ENCODE measurements around the gene SYNPO. TPM values are rescaled to one million over a fixed set of nuclear protein-coding genes. Genes with fewer than 3 reads are reported as not detected.

The SYNPO gene, protein sequence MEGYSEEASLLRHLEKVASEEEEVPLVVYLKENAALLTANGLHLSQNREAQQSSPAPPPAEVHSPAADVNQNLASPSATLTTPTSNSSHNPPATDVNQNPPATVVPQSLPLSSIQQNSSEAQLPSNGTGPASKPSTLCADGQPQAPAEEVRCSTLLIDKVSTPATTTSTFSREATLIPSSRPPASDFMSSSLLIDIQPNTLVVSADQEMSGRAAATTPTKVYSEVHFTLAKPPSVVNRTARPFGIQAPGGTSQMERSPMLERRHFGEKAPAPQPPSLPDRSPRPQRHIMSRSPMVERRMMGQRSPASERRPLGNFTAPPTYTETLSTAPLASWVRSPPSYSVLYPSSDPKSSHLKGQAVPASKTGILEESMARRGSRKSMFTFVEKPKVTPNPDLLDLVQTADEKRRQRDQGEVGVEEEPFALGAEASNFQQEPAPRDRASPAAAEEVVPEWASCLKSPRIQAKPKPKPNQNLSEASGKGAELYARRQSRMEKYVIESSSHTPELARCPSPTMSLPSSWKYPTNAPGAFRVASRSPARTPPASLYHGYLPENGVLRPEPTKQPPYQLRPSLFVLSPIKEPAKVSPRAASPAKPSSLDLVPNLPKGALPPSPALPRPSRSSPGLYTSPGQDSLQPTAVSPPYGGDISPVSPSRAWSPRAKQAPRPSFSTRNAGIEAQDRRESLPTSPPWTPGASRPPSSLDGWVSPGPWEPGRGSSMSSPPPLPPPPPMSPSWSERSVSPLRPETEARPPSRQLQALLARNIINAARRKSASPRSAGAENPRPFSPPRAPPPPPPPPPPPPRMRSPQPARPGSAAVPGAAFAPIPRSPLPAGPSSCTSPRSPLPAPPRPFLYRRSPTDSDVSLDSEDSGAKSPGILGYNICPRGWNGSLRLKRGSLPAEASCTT
- total RNA-seq (100 to 1,000 TPM; 447 to 745 (median 673) TPM), polyA plus RNA-seq (100 to 1,000 TPM; 136 to 855 (median 503) TPM)
- long read RNA-seq, donor 1, partial matches to known transcripts = 582 of 596 reads
- long read RNA-seq, donor 1, other reads (novel, unspliced or antisense) = 14 of 596 reads
- long read RNA-seq, donor 2, partial matches to known transcripts = 1,333 of 1,423 reads
- long read RNA-seq, donor 2, other reads (novel, unspliced or antisense) = 90 of 1,423 reads

DNA sequence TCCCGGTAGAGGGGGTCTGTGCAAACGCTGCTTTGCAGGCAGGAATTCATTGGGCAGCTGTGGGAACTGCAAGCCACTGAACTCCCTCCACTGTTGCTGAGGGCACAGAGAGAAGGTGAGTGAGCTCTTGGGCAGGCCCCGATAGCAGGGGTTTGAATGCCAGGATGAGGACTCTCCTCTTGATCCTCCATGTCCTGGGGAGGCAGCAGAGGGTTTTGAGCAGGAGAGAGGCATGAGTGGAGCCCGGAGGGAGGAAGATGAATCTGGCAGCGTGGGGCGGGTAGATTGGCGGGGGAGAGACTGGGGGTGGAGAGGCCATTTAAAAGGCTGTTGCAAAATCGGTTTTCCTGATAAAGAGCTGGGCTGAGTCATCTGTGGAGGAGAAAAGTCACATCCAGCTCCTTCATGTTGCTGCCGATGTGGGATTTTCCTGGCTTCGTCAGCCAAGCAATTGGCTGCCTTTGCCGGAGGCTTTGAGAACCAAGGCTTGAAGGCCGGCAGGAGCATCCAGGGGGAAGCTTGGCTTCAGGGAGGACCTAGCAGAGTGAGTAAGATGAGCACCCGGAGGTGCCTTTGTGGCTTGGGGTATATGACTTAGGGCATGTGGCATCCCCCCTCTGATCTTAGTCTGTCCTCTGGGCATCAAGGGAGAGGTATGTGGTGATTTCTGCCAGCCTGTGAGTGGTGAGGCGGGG is at the start of gene SYNPO:
Gene SYNPO (plus strand): TSS at position 350 of the 695 bp plus-strand sequence. CDS start 7,616 bp downstream, outside the sequence.
- intact Hi-C loops (cut with DNase I) = no loop called here

DNA sequence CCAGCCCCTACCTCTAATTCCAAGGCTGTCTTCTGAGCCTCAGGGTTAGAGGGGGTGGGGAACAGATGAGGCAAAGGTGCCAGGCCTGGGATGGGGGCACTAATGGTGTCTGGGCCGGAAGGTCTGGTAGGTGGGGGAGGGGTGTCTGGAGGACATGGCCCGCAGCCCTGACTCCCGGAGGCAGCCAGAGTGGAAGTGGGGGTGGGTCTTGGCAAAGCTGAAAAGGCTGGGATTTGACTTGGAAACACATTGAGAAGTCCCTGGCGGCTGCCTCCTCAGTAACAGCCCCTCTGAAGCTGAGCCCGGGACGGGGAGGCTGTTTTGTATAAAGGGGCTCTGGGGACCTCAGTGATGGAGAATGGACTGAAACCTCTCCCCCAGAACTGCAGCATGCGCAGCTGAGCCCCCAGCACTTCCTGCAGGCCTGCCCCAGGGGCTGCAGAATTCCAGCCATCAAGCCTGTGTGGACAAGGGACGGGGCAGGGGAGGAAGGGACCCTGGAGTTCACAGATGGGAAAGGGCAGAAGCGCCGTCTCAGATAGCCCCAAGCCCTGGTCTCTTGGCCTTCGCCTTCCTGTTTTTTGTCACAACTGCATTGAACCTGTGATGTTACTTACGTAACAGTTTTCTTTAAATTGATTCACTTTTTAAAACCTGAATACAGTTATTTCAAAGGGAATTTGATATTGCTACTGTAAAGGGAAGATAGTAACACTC is 49.3 kb upstream of the SYNPO start:
- 46 to 52% (median 47%) methylated on average over 12 of the region's 12 CpGs for WGBS, 3 donors
- no peaks in the 10 kb centered on the region for H3K36me3 ChIP-seq (ENCODE audit: insufficient read depth in 1 of 2, low read depth in 1 of 2)
- ATAC-seq = peak in 1 of 4 donors; percentile 19
- peak overlapping the region; percentile 41 for H3K27ac ChIP-seq
- no peak overlapping the region for H3K4me3 ChIP-seq
- H3K9me3 ChIP-seq = no peaks in the 10 kb centered on the region
- peak in 1 of 2 donors; percentile 41 for DNase-seq
- H3K27me3 ChIP-seq (ENCODE audit: insufficient read depth in 3 of 3, low read length in 2 of 3) = no peaks in the 10 kb centered on the region
- H3K4me1 ChIP-seq = peaks cover 40% of the 10 kb centered on the region
- intact Hi-C loops (cut with DNase I) = loop anchor here in 1 of 2 donors (5.0 kb wide), 1 partner anchor 56 kb away; no protein-coding TSS in a partner anchor
- TF ChIP-seq, protein P1, sequence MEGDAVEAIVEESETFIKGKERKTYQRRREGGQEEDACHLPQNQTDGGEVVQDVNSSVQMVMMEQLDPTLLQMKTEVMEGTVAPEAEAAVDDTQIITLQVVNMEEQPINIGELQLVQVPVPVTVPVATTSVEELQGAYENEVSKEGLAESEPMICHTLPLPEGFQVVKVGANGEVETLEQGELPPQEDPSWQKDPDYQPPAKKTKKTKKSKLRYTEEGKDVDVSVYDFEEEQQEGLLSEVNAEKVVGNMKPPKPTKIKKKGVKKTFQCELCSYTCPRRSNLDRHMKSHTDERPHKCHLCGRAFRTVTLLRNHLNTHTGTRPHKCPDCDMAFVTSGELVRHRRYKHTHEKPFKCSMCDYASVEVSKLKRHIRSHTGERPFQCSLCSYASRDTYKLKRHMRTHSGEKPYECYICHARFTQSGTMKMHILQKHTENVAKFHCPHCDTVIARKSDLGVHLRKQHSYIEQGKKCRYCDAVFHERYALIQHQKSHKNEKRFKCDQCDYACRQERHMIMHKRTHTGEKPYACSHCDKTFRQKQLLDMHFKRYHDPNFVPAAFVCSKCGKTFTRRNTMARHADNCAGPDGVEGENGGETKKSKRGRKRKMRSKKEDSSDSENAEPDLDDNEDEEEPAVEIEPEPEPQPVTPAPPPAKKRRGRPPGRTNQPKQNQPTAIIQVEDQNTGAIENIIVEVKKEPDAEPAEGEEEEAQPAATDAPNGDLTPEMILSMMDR (IDR thresholded peaks at IDR 0.05) = no peak

More for the DNA sequence above, at the start of gene SYNPO:
- peak; percentile 81 to 83 for DNase-seq
- ATAC-seq = peak; percentile 4 to 70 (median 55)
- H3K4me1 ChIP-seq = peaks cover 89% of the 10 kb centered on the region
- no peaks in the 10 kb centered on the region for H3K27me3 ChIP-seq (ENCODE audit: insufficient read depth in 3 of 3, low read length in 2 of 3)
- H3K9me3 ChIP-seq = no peaks in the 10 kb centered on the region
- TF ChIP-seq, protein P1 (IDR thresholded peaks at IDR 0.05) = no peak
- H3K36me3 ChIP-seq (ENCODE audit: insufficient read depth in 1 of 2, low read depth in 1 of 2) = no peaks in the 10 kb centered on the region
- H3K4me3 ChIP-seq = peak within 1 kb of the TSS; percentile 49
- H3K27ac ChIP-seq = peak within 1 kb of the TSS; percentile 89
- WGBS, 3 donors = 17 to 30% (median 22%) methylated on average over 14 of the region's 14 CpGs

DNA sequence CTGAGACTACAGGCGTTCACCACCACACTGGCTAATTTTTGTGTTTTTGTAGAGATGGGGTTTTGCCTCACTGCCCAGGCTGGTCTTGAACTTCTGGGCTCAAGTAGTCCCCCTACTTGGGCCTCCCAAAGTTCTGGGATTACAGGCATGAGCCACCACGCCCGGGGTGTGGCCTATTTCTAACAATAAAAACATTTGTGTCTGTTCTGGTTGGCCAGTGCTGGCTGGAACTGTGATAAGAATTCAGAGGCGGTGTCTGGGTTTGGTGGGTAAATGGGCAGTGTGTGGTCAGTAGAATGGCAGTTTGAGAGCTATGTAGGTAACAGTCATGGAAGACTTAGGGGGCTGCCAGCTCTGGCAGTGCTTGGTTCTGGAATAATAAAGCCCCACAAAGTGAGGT is 46.9 kb upstream of the SYNPO start:
- 61 to 69% (median 62%) methylated on average over 4 of the region's 4 CpGs for WGBS, 3 donors
- peak overlapping the region; percentile 30 for H3K27ac ChIP-seq
- TF ChIP-seq, protein P1 (IDR thresholded peaks at IDR 0.05) = no peak
- H3K27me3 ChIP-seq (ENCODE audit: insufficient read depth in 3 of 3, low read length in 2 of 3) = no peaks in the 10 kb centered on the region
- peaks cover 40% of the 10 kb centered on the region for H3K4me1 ChIP-seq
- H3K36me3 ChIP-seq (ENCODE audit: insufficient read depth in 1 of 2, low read depth in 1 of 2) = no peaks in the 10 kb centered on the region
- ATAC-seq (no peak), DNase-seq (no peak)
- no peaks in the 10 kb centered on the region for H3K9me3 ChIP-seq
- intact Hi-C loops (cut with DNase I) = loop anchor here in 1 of 2 donors (5.0 kb wide), 1 partner anchor 54 kb away; no protein-coding TSS in a partner anchor
- H3K4me3 ChIP-seq = no peak overlapping the region
